ENCODE measurements around the gene TIMM50.

- TF ChIP-seq CTCF (IDR thresholded peaks at IDR 0.05) (no peak), POLR2A (IDR thresholded peaks at IDR 0.05) (no peak)
Measured at GRCh38 chr19:39516270-39516669, 35.6 kb downstream of the TIMM50 start.

Data from body of pancreas (tissue), 4 donors.